K562 (cell line): ENCODE data around the gene PLCB4. TPM values are rescaled to one million over a fixed set of nuclear protein-coding genes. Genes with fewer than 3 reads are reported as not detected.

Experiments used
- ATAC-seq: fragments of 200-7000 bp; cut with Tn5 transposase; 3 replicates; pipeline ENCODE4 v1.9.1; 2020; ENCODE audit warnings: moderate library complexity
- BruUV-seq: library from RNA; stranded (reverse); fragments of 400-500 nt; replicated peaks from 2 replicates; lab custom pipeline; 2021; lab: Mats Ljungman, UMichigan
- CTCF ChIA-PET: fragments of 300-600 bp; formaldehyde crosslinking; extraction: SDS; loops from one replicate; lab custom pipeline; 2021; ENCODE audit warnings: low intra/inter-chr PET ratio; lab: Yijun Ruan, JAX
- POLR2A ChIA-PET: fragments of 300-600, 350-650 bp; sonication (Branson Sonifier 250); formaldehyde crosslinking; extraction: SDS; loops from one replicate; lab custom pipeline; 2021; ENCODE audit warnings: antibody characterized with exemption, inconsistent platforms; lab: Yijun Ruan, JAX
- DNase-seq, 4 experiments: peaks; one replicate each; pipeline versions ENCODE4 v3.0.0 to v3.0.0-alpha.2; 2011 to 2018; ENCODE audit warnings: low spot score in 3 of 4, mixed read lengths in 3 of 4; ENCODE audit errors: extremely low read depth in 1 of 4
- FAIRE-seq: peaks from 2 replicates; lab custom pipeline; 2011; peaks lifted over from hg19 to GRCh38; lab: Jason Lieb, UNC
- H2AFZ ChIP-seq: 2 replicates; pipeline ENCODE4 v1.6.0; 2011; ENCODE audit warnings: low read depth, low read length, control low read depth, inconsistent platforms
- H3K27ac ChIP-seq: fragments of 200-600 bp; 3 replicates; pipeline ENCODE4 v1.8.0; 2011; ENCODE audit warnings: low read depth, mild to moderate bottlenecking, control low read depth, inconsistent platforms, low read length, moderate library complexity, mixed read lengths; ENCODE audit errors: extremely low read depth
- H3K27me3 ChIP-seq, 2 experiments: fragments of 300-600 bp in 1 of 2; 2 replicates in 1 of 2; 3 replicates in 1 of 2; pipeline versions ENCODE4 v1.6.0 to v1.8.0; 2011; ENCODE audit warnings: inconsistent platforms in 2 of 2, low read length in 2 of 2, mild to moderate bottlenecking in 1 of 2, mixed read lengths in 1 of 2, moderate library complexity in 1 of 2; ENCODE audit not compliant: control insufficient read depth in 2 of 2, insufficient read depth in 2 of 2
- H3K36me3 ChIP-seq: fragments of 300-600 bp; 3 replicates; pipeline ENCODE4 v1.8.0; 2011; ENCODE audit warnings: mild to moderate bottlenecking, low read length, inconsistent platforms; ENCODE audit not compliant: control insufficient read depth, insufficient read depth
- H3K4me1 ChIP-seq, 2 experiments: fragments of 200-600 bp in 1 of 2; replicated peaks in 1 of 2; 2 replicates in 1 of 2; 3 replicates in 1 of 2; pipeline versions ENCODE4 v1.5.1 to v1.8.0; 2011; ENCODE audit warnings: inconsistent platforms in 2 of 2, low read length in 2 of 2, mild to moderate bottlenecking in 1 of 2, mixed read lengths in 1 of 2, moderate library complexity in 1 of 2; ENCODE audit not compliant: control insufficient read depth in 2 of 2, insufficient read depth in 2 of 2
- H3K4me2 ChIP-seq: 2 replicates; pipeline ENCODE4 v1.6.1; 2011; ENCODE audit warnings: low read length, control low read depth, inconsistent platforms, mixed read lengths; ENCODE audit not compliant: insufficient read depth
- H3K4me3 ChIP-seq: fragments of 200-600 bp; sonication (generic), shearing (Covaris generic); 2 replicates; pipeline ENCODE4 v1.5.1; 2016; ENCODE audit warnings: control low read depth, inconsistent platforms
- H3K79me2 ChIP-seq: fragments of 200-600 bp; 3 replicates; pipeline ENCODE4 v1.8.0; 2011; ENCODE audit warnings: low read length, inconsistent platforms; ENCODE audit not compliant: control insufficient read depth, insufficient read depth
- H3K9ac ChIP-seq, 2 experiments: 2 replicates each; pipeline versions ENCODE4 v1.6.0 to v1.6.1; 2011; ENCODE audit warnings: low read depth in 2 of 2, low read length in 2 of 2, control low read depth in 1 of 2, inconsistent platforms in 1 of 2, mild to moderate bottlenecking in 1 of 2, mixed read lengths in 1 of 2; ENCODE audit not compliant: insufficient read depth in 1 of 2
- H3K9me1 ChIP-seq: one replicate; pipeline ENCODE4 v1.6.0; 2011; ENCODE audit warnings: inconsistent platforms, mild to moderate bottlenecking, low read length, moderate library complexity; ENCODE audit not compliant: control insufficient read depth, insufficient read depth
- H3K9me3 ChIP-seq: replicated peaks from 2 replicates; pipeline ENCODE4 v1.5.1; 2011; ENCODE audit warnings: low read depth, low read length, inconsistent platforms; ENCODE audit not compliant: control insufficient read depth, insufficient read depth
- H4K20me1 ChIP-seq: replicated peaks from 2 replicates; pipeline ENCODE4 v1.6.1; 2011; ENCODE audit warnings: low read length, inconsistent platforms, mixed read lengths; ENCODE audit not compliant: control insufficient read depth, insufficient read depth
- CREBBP ChIP-seq: IDR thresholded peaks from one replicate; pipeline ENCODE4 v1.6.1; 2012; ENCODE audit warnings: low read depth, mild to moderate bottlenecking, control low read depth, inconsistent platforms, low read length
- HMG20A ChIP-seq: fragments of 450-650 bp; formaldehyde crosslinking; conservative IDR thresholded peaks from 2 replicates; pipeline ENCODE4 v1.4.0; 2020; ENCODE audit warnings: mild to moderate bottlenecking, mixed read lengths
- PRPF4 ChIP-seq: fragments of 200-400 bp; formaldehyde crosslinking; IDR thresholded peaks from one replicate; pipeline ENCODE4 v1.6.1; 2017; ENCODE audit warnings: low read length, low read depth, mild to moderate bottlenecking; ENCODE audit not compliant: insufficient read depth, poor library complexity, severe bottlenecking
- SUPT5H ChIP-seq: fragments of 450-650 bp; IDR thresholded peaks from 2 replicates; pipeline ENCODE4 v1.6.1; 2016
- THRAP3 ChIP-seq: fragments of 450-650 bp; IDR thresholded peaks from 2 replicates; pipeline ENCODE4 v1.6.1; 2016; ENCODE audit warnings: mild to moderate bottlenecking, inconsistent platforms, borderline replicate concordance
- ZBTB40 ChIP-seq, 2 experiments: fragments of 450-650 bp in 1 of 2; sonication (generic) in 1 of 2; formaldehyde crosslinking in 1 of 2; IDR thresholded peaks; 2 replicates each; pipeline versions ENCODE4 v1.7.1 to v1.9.0; 2016 to 2022; ENCODE audit warnings: inconsistent platforms in 1 of 2, mild to moderate bottlenecking in 1 of 2, missing genetic modification reagents in 1 of 2
- ZNF609 ChIP-seq: sonication (generic); formaldehyde crosslinking; IDR thresholded peaks from 2 replicates; pipeline ENCODE4 v1.8.1; 2023; ENCODE audit warnings: missing genetic modification reagents, mild to moderate bottlenecking, borderline replicate concordance
- WGBS: fragments of 100-300 bp; shearing (Covaris generic); methylation state at CpG from one replicate; pipeline ENCODE4 v1.1.6; 2016; ENCODE audit warnings: low coverage, mixed read lengths; ENCODE audit not compliant: insufficient coverage; ENCODE audit errors: missing lambda C conversion rate; 5-methylcytosine and 5-hydroxymethylcytosine counted together
- in situ Hi-C: fragments of 300-500 bp; cut with MboI; formaldehyde crosslinking; loops from 4 replicates; pipeline ENCODE4 v1.15.0; 2018; ENCODE audit warnings: inconsistent platforms, mixed read lengths
- intact Hi-C: fragments of 100-400 bp; cut with micrococcal nuclease; formaldehyde crosslinking; loops from 2 replicates; pipeline ENCODE4 v1.14.2; 2022
- polyA plus RNA-seq, 8 experiments: library from polyadenylated mRNA; depleted of rRNA in 4 of 8; stranded (reverse) in 5 of 8; unstranded in 3 of 8; fragments of >200 nt; fragmentation: Nextera tagmentation in 2 of 8; fragmentation: Illumina TruSeq in 1 of 8; extraction: Ambion mirVana in 2 of 8; extraction: Trizol in 1 of 8; gene quantifications; 2 replicates each; pipeline versions ENCODE4 v1.2.1 to v1.2.3, GENCODE V29; 2011 to 2014; ENCODE audit warnings: inconsistent platforms in 1 of 8, missing spikeins in 1 of 8
- total RNA-seq, 7 experiments: library from RNA; depleted of rRNA in 6 of 7; stranded (reverse); fragments of >200 nt in 6 of 7; fragmentation: Illumina TruSeq in 2 of 7; extraction: Trizol in 2 of 7; gene quantifications; 2 replicates each; pipeline versions ENCODE4 v1.2.1 to v1.2.3, GENCODE V29; 2011 to 2021; ENCODE audit warnings: low replicate concordance in 1 of 7

Gene PLCB4
- total and polyA plus RNA-seq, 9 of the 15 experiments (the other 6 are each of a cell fraction or from before 2014, with no cell fraction given): 0.20 to 2.9 (median 0.52) TPM

- no peak for TF ChIP-seq THRAP3
- TF ChIP-seq, all 486 proteins: peak for 0
Observed at GRCh38 chr20:9520086-9520485, 451.2 kb downstream of the PLCB4 start (continued).

GRCh38 chr20:9523636-9524035, 454.7 kb downstream of the PLCB4 start:
- POLR2A ChIA-PET: no interaction called here
- no peak for DNase-seq
- Histone ChIP-seq H3K36me3 (no peaks in the 10 kb centered on the region), H3K4me3 (no peak overlapping the region), H3K9me1 (no peaks in the 10 kb centered on the region), H3K9ac (no peak overlapping the region), H3K79me2 (no peaks in the 10 kb centered on the region), H3K9me3 (no peaks in the 10 kb centered on the region), H3K4me2 (no peak overlapping the region), H3K27ac (no peak overlapping the region), H3K27me3 (no peaks in the 10 kb centered on the region), H2AFZ (no peak overlapping the region), H3K4me1 (no peaks in the 10 kb centered on the region), H4K20me1 (no peaks in the 10 kb centered on the region)
- 4% methylated on average over 3 of the region's 3 CpGs for WGBS
- no peak for ATAC-seq
- CTCF ChIA-PET: no interaction called here
- FAIRE-seq: no peak
- intact Hi-C loops (no loop called here), in situ Hi-C loops (no loop called here)
- BruUV-seq: no TSS peak
- no peak for TF ChIP-seq PRPF4
- no peak for TF ChIP-seq HMG20A (CRISPR knock-in tag)
- TF ChIP-seq ZNF609 (CRISPR knock-in tag): no peak
- no peak for TF ChIP-seq CREBBP
- no peak for TF ChIP-seq ZBTB40 (IDR thresholded peaks at IDR 0.05)
- TF ChIP-seq ZBTB40 (CRISPR knock-in tag; IDR thresholded peaks at IDR 0.05): no peak
- TF ChIP-seq SUPT5H: no peak
